Endothelial cell of umbilical vein (primary cell): ENCODE data around the gene APOD. TPM values are rescaled to one million over a fixed set of nuclear protein-coding genes. Genes with fewer than 3 reads are reported as not detected.
A peak's percentile ranks its signal among the peaks of the same experiment; 100 is the strongest.

Experiments used
- BruUV-seq: library from RNA; stranded (reverse); fragments of 400-500 nt; replicated peaks from 2 replicates; lab custom pipeline; 2021; lab: Mats Ljungman, UMichigan
- CTCF ChIA-PET: fragments of 300-600, 350-600 bp; sonication (Branson Sonifier 250); formaldehyde crosslinking; loops from one replicate; lab custom pipeline; 2021; ENCODE audit warnings: antibody characterized with exemption, inconsistent platforms; lab: Charles Lee
- POLR2A ChIA-PET: fragments of 300-600, 350-600 bp; sonication (Branson Sonifier 250); formaldehyde crosslinking; loops from one replicate; lab custom pipeline; 2021; ENCODE audit warnings: antibody characterized with exemption, inconsistent platforms; lab: Charles Lee
- DNase-seq: peaks from one replicate; pipeline ENCODE4 v3.0.0-alpha.2; 2011; ENCODE audit warnings: low read depth, low spot score
- FAIRE-seq: peaks from 2 replicates; lab custom pipeline; 2011; peaks lifted over from hg19 to GRCh38; lab: Jason Lieb, UNC
- H2AFZ ChIP-seq: 2 replicates; pipeline ENCODE4 v1.6.0; 2012; ENCODE audit warnings: low read depth, low read length, control low read depth, inconsistent platforms
- H3K27ac ChIP-seq: 2 replicates; pipeline ENCODE4 v1.5.1; 2011; ENCODE audit warnings: low read depth, mild to moderate bottlenecking, control low read depth, low read length, moderate library complexity; ENCODE audit not compliant: insufficient read depth
- H3K27me3 ChIP-seq, 2 experiments: 2 replicates each; pipeline versions ENCODE4 v1.6.0 to v1.6.1; 2011; ENCODE audit warnings: low read length in 2 of 2, mixed read lengths in 1 of 2; ENCODE audit not compliant: control insufficient read depth in 2 of 2, insufficient read depth in 2 of 2
- H3K36me3 ChIP-seq, 2 experiments: 2 replicates in 1 of 2; 3 replicates in 1 of 2; pipeline ENCODE4 v1.5.1; 2011; ENCODE audit warnings: low read length in 2 of 2, mild to moderate bottlenecking in 1 of 2, moderate library complexity in 1 of 2; ENCODE audit not compliant: control insufficient read depth in 2 of 2, insufficient read depth in 2 of 2; ENCODE audit errors: extremely low read depth in 1 of 2
- H3K4me1 ChIP-seq: 3 replicates; pipeline ENCODE4 v1.5.1; 2011; ENCODE audit warnings: mild to moderate bottlenecking, low read length; ENCODE audit not compliant: control insufficient read depth, insufficient read depth; ENCODE audit errors: extremely low read depth
- H3K4me2 ChIP-seq: 2 replicates; pipeline ENCODE4 v1.6.1; 2011; ENCODE audit warnings: low read length, control low read depth, mixed read lengths; ENCODE audit not compliant: insufficient read depth
- H3K4me3 ChIP-seq, 3 experiments: fragments of 200-600 bp in 1 of 3; sonication (generic), shearing (Covaris generic) in 1 of 3; replicated peaks in 1 of 3; 2 replicates each; pipeline ENCODE4 v1.5.1; 2011 to 2016; ENCODE audit warnings: control low read depth in 3 of 3, low read length in 3 of 3, mild to moderate bottlenecking in 2 of 3, inconsistent platforms in 1 of 3, low read depth in 1 of 3, moderate library complexity in 1 of 3; ENCODE audit not compliant: insufficient read depth in 1 of 3
- H3K79me2 ChIP-seq: 2 replicates; pipeline ENCODE4 v1.6.0; 2012; ENCODE audit warnings: low read length, inconsistent platforms; ENCODE audit not compliant: control insufficient read depth, insufficient read depth
- H3K9ac ChIP-seq: replicated peaks from 2 replicates; pipeline ENCODE3; 2011; ENCODE audit warnings: low read length, control low read depth; ENCODE audit not compliant: insufficient read depth; ENCODE audit errors: extremely low read depth
- H3K9me1 ChIP-seq: replicated peaks from 3 replicates; pipeline ENCODE4 v1.6.0; 2011; ENCODE audit warnings: mild to moderate bottlenecking, low read length; ENCODE audit not compliant: control insufficient read depth, insufficient read depth; ENCODE audit errors: extremely low read depth
- H3K9me3 ChIP-seq: replicated peaks from 2 replicates; pipeline ENCODE4 v1.5.1; 2012; ENCODE audit warnings: low read length, inconsistent platforms; ENCODE audit not compliant: control insufficient read depth, insufficient read depth
- H4K20me1 ChIP-seq: replicated peaks from 2 replicates; pipeline ENCODE3; 2011; ENCODE audit warnings: mild to moderate bottlenecking, low read length; ENCODE audit not compliant: control insufficient read depth, insufficient read depth; ENCODE audit errors: extremely low read depth
- CTCF ChIP-seq, 2 donors: IDR thresholded peaks; 1 replicate in 1 of 2; 2 replicates in 1 of 2; pipeline ENCODE4 v1.5.1; 2011; ENCODE audit warnings: low read length in 2 of 2, mild to moderate bottlenecking in 2 of 2, moderate library complexity in 2 of 2, control low read depth in 1 of 2, inconsistent platforms in 1 of 2, low read depth in 1 of 2; ENCODE audit not compliant: insufficient read depth in 1 of 2; ENCODE audit errors: extremely low read depth in 1 of 2
- EZH2 ChIP-seq: IDR thresholded peaks from 2 replicates; pipeline ENCODE4 v1.6.1; 2012; ENCODE audit warnings: borderline replicate concordance, low read depth, mild to moderate bottlenecking, moderate library complexity, low read length, inconsistent platforms; ENCODE audit not compliant: severe bottlenecking
- FOS ChIP-seq: IDR thresholded peaks from 2 replicates; pipeline ENCODE4 v1.6.1; 2011; ENCODE audit warnings: mild to moderate bottlenecking, low read length, moderate library complexity, borderline replicate concordance; ENCODE audit not compliant: insufficient read depth
- GATA2 ChIP-seq: IDR thresholded peaks from 2 replicates; pipeline ENCODE4 v1.7.0; 2011; ENCODE audit warnings: low read depth, mild to moderate bottlenecking, moderate library complexity, mixed read lengths, low read length; ENCODE audit not compliant: insufficient read length, insufficient read depth
- JUN ChIP-seq: IDR thresholded peaks from 2 replicates; pipeline ENCODE4 v1.6.1; 2011; ENCODE audit warnings: borderline replicate concordance, low read depth; ENCODE audit not compliant: insufficient read length, insufficient read depth
- MAX ChIP-seq: IDR thresholded peaks from 2 replicates; pipeline ENCODE4 v1.6.1; 2011; ENCODE audit not compliant: insufficient read depth, insufficient read length
- MYC ChIP-seq: IDR thresholded peaks from one replicate; pipeline ENCODE4 v1.6.1; 2011; ENCODE audit warnings: mild to moderate bottlenecking, low read depth, low read length
- POLR2A ChIP-seq: IDR thresholded peaks from 2 replicates; pipeline ENCODE4 v1.6.1; 2012; ENCODE audit warnings: low read depth, mild to moderate bottlenecking, control low read depth, low read length
- POLR2AphosphoS5 ChIP-seq: IDR thresholded peaks from 2 replicates; pipeline ENCODE4 v1.6.1; 2012; ENCODE audit warnings: low read depth, mild to moderate bottlenecking, control low read depth, low read length, moderate library complexity; ENCODE audit not compliant: insufficient read depth
- dilution Hi-C: fragments of 300-500 bp; cut with MboI; formaldehyde crosslinking; loops from one replicate; pipeline ENCODE4 v1.15.0; 2019; ENCODE audit warnings: low sequenced_read_pairs; ENCODE audit not compliant: extremely low pct_ligation_motif_present
- intact Hi-C: fragments of 100-400 bp; cut with micrococcal nuclease; formaldehyde crosslinking; loops from one replicate; pipeline ENCODE4 v1.10.0; 2022
- polyA plus RNA-seq, 4 experiments: library from polyadenylated mRNA; depleted of rRNA in 3 of 4; stranded (reverse) in 3 of 4; unstranded in 1 of 4; fragments of >200 nt; gene quantifications; 2 replicates each; pipeline versions ENCODE4 v1.2.1 to v1.2.3, GENCODE V29; 2011 to 2012; ENCODE audit warnings: missing spikeins in 1 of 4
- total RNA-seq: library from RNA; stranded (reverse); gene quantifications from 2 replicates; pipeline ENCODE4 v1.2.3, GENCODE V29; 2021

Gene APOD
- total and polyA plus RNA-seq, 2 donors (not counting 3 experiments of a cell fraction or from before 2014, with no cell fraction given), result 2.2 to 2.9 TPM

GRCh38 chr3:195549931-195550519 lies 33.7 kb downstream of the APOD start:
- Histone ChIP-seq H3K27me3 (peaks cover 19 to 30% of the 10 kb centered on the region in 2 experiments), H3K4me1 (peaks cover 12% of the 10 kb centered on the region), H3K4me3 (no peak overlapping the region), H3K9me1 (no peaks in the 10 kb centered on the region), H3K36me3 (no peaks in the 10 kb centered on the region), H4K20me1 (no peaks in the 10 kb centered on the region), H3K4me2 (no peak overlapping the region), H3K9me3 (no peaks in the 10 kb centered on the region), H3K27ac (no peak overlapping the region), H3K79me2 (no peaks in the 10 kb centered on the region), H3K9ac (no peak overlapping the region), H2AFZ (no peak overlapping the region)
- dilution Hi-C loops (no loop called here), intact Hi-C loops (loop anchor here (10.0 kb wide), 1 partner anchor 305 kb away; no protein-coding TSS in a partner anchor)
- TF ChIP-seq JUN (no peak), MYC (no peak), CTCF (IDR thresholded peaks at IDR 0.05; ENCODE audit: extremely low read depth in 1 of 2, insufficient read depth in 1 of 2, low read depth in 1 of 2, low read length in 2 of 2) (no peak), MAX (no peak), GATA2 (no peak), FOS (no peak), EZH2 (no peak), POLR2AphosphoS5 (no peak), POLR2A (no peak)
- ChIA-PET CTCF (no interaction called here), POLR2A (no interaction called here)
- no TSS peak for BruUV-seq
- DNase-seq (peak; percentile 18), FAIRE-seq (no peak)
